8988T (cell line): ENCODE data around the gene SLC26A5.
A peak's percentile ranks its signal among the peaks of the same experiment; 100 is the strongest.
"Not testable (repeated sequence)": the region's sequence is repeated elsewhere in the genome, so short reads cannot be mapped to it uniquely, and the experiment has no call there.

Experiments used
- DNase-seq: peaks from one replicate; pipeline ENCODE4 v3.0.0; 2011

Gene SLC26A5

GRCh38 chr7:103446049-103446520 is at the start of gene SLC26A5:
Gene SLC26A5, minus strand, starts transcription at chr7:103446207. Its CDS starts 24,693 bp downstream, at chr7:103421514.
- peak; percentile 20 for DNase-seq

- no peak for DNase-seq
These were observed 41.4 kb upstream of the SLC26A5 start for GRCh38 chr7:103487419-103487818.

- not testable (repeated sequence) for DNase-seq
These were observed 40.9 kb upstream of the SLC26A5 start for GRCh38 chr7:103486873-103487272.

DNA sequence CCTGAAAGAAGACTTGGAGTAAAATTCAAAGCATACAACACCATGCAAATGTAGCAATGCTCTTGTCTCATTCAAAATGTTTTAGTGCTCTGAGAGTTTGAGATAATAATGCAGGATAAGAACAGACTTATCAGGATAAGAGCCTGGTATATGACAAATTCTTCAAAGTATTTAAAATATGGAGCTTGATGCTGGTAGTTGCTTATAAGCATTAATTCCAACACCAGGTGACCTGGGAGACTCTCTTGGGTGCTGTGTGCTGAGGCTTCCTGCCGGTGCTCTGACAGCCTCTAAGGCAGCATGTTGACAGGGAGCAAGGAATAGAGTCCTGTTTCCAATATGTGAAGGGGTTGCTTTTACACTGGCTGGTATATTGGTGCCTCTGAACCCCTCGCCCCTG is 34.8 kb upstream of the SLC26A5 start:
- DNase-seq, result no peak

- no peak for DNase-seq
These were observed 28.9 kb upstream of the SLC26A5 start for GRCh38 chr7:103474956-103475355.

GRCh38 chr7:103469095-103469948 is 23.3 kb upstream of the SLC26A5 start:
- no peak for DNase-seq

- no peak for DNase-seq
These were observed 20.8 kb upstream of the SLC26A5 start for GRCh38 chr7:103466814-103467213.

DNA sequence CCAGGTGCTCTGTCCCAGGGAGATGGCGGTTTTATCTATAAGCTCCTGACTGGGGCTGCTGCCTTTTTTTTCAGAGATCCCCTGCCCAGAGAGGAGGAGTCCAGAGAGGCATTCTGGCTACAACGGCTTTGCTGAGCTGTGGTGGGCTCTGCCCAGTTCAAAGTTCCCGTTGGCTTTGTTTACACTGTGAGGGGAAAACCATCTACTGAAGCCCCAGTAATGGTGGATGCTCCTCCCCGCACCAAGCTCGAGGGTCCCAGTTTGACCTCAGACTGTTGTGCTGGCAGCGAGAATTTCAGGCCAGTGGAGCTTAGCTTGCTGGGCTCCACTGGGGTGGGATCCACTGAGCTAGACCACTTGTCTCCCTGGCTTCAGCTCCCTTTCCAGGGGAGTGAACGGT is 16.4 kb upstream of the SLC26A5 start:
- DNase-seq, result no peak

- peak; percentile 59 for DNase-seq
These were observed 1.3 kb upstream of the SLC26A5 start for GRCh38 chr7:103447073-103447960.

DNA sequence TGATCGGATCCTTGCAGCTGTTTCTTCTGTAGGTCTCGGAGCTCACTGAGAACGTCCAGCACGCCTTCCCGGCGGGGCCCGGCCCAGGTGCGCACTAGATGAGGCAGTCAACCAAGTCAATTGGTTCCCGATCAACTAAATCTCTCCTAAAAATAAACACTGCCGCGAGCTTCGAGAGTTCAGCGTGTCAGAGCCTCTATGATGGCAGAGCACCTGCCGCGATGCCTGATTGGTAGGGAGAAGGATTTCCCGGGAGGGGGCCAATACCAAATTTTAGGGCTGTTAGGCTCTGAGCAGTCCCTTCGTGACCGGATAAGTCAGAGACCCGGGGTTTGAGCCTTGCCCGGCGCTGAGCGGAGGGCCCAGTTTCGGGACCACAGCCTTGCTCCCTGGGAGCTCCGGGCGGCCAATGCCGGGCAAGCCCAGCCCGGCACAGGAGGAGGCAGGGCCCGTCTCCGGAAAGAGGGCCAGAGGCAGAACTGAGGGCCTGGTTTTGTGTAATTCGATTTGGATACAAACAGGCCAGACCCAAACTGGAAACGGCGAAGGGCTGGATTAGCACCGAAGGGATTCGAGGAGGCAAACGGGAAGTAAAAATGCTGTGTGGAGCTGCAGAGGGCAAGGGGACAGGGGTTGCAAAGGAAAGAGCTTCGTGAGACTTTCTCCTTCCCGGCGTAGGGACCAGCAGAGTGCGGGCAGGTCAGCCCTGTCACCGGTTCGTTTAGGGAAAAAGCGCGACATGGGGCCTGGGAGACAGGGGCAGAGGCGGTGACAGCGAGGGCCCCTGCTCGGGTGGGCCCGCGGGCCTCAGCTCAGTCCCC is 569 bp downstream of the SLC26A5 start:
- DNase-seq, result no peak

DNA sequence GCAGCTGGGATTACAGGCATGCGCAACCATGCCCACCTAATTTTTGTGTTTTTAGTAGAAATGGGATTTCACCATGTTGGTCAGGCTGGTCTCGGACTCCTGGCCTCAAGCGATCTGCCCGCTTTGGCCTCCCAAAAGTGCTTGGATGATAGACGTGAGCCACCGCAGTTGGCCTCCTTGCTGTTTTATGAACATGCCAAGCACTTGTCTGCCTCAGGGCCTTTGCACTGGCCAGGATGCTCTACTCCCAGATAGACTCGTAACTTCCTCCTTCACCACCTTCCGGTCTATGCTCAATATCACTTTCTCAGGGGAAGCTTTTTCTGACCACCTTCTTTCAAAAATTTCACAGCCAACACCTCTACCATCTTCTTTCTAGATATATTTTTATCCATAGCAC is 6.3 kb downstream of the SLC26A5 start:
- DNase-seq, result no peak

- DNase-seq, result no peak
These were observed 8.4 kb downstream of the SLC26A5 start for GRCh38 chr7:103437623-103438022.

DNA sequence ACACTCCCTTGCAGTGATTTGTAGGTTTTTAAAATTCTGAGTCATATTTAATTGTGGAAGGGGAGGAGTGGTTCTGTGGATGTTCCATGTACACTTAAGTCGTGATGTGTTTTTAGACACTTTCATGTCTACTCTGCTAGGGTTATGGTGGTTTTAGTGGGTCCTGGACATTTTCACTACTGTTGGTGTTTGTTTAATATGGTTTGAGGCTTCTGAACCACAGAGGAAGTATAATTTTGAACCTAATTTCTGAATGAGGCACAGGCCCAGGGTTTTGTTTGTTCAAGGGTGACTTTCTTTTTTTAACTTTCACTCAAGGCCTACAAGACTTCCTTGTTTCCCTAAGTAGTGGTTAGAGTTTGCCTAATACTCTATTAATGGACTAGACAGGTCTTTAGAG is 13.3 kb downstream of the SLC26A5 start:
- DNase-seq, result no peak

- DNase-seq, result no peak
These were observed 20.8 kb downstream of the SLC26A5 start for GRCh38 chr7:103425177-103425576.

GRCh38 chr7:103423467-103424179 is 22.4 kb downstream of the SLC26A5 start:
- DNase-seq, result no peak

DNA sequence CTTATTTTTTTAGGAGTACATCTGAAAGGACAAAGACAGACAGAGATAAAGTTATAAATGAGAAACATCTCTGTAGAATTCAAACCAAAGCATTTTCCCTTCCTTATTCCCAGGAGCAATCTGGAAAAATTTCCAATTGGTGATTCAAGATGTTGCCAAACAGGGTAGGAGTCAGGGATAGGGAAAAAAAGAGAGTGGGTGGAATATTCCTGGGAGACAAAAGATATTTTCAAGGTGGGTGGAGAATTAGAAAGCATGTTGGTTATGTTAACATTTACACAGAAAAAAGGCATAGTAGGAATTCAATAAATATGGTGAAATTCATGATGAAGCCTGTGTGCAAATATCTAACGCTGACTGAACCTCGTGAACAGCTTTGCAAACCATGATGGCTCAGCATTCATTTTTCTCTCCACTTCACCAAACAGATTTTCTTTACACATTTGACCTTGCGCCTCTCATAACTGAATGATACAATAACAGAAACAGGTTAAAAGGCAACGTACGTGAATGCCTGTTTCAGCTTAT is 25.1 kb downstream of the SLC26A5 start:
- DNase-seq, result no peak

GRCh38 chr7:103418241-103418640 is 27.8 kb downstream of the SLC26A5 start:
- DNase-seq, result no peak

- DNase-seq, result no peak
These were observed 32.6 kb downstream of the SLC26A5 start for GRCh38 chr7:103413407-103413806.

GRCh38 chr7:103412151-103412550 is 33.9 kb downstream of the SLC26A5 start:
- no peak for DNase-seq

GRCh38 chr7:103405789-103406613 is 40.0 kb downstream of the SLC26A5 start:
- DNase-seq, result not testable (repeated sequence)

DNA sequence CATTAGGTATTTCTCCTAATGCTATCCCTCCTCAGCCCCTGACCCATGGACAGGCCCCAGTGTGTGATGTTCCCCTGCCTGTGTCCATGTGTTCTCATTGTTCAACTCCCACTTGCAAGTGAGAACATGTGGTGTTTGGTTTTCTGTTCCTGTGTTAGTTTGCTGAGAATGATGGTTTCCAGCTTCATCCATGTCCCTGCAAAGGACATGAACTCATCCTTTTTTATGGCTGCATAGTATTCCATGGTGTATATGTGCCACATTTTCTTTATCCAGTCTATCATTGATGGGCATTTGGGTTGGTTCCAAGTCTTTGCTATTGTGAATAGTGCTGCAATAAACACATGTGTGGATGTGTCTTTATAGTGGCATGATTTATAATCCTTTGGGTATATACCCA is 46.3 kb downstream of the SLC26A5 start:
- not testable (repeated sequence) for DNase-seq
